Stimulated activated naive CD8-positive, alpha-beta T cell treated with anti-CD3 and anti-CD28 coated beads, Interleukin-15, amount 100 ng/mL, for 72 hours (primary cell): ENCODE data around the gene S100A4.

Source experiments
- ATAC-seq: fragments of 150-1000 bp; cut with Tn5 transposase; 2 replicates; pipeline ENCODE4 v1.10.0; 2021; ENCODE audit warnings: mild to moderate bottlenecking, moderate library complexity
- DNase-seq, 2 donors: peaks; one replicate each; pipeline ENCODE4 v3.0.0; 2021 to 2022
- H3K27ac Mint-ChIP-seq, 2 donors: one replicate each; pipeline ENCODE4 v1.8.0; 2022; ENCODE audit warnings: mild to moderate bottlenecking in 2 of 2, mixed read lengths in 2 of 2, moderate library complexity in 2 of 2
- H3K27me3 Mint-ChIP-seq: one replicate; pipeline ENCODE4 v1.8.0; 2022; ENCODE audit warnings: mixed read lengths
- H3K4me1 Mint-ChIP-seq: one replicate; pipeline ENCODE4 v1.8.0; 2022; ENCODE audit warnings: mild to moderate bottlenecking, mixed read lengths
- H3K4me3 Mint-ChIP-seq, 2 donors: one replicate each; pipeline ENCODE4 v1.8.0; 2022; ENCODE audit warnings: mild to moderate bottlenecking in 2 of 2, mixed read lengths in 2 of 2, moderate library complexity in 1 of 2
- H3K9me3 Mint-ChIP-seq, 2 donors: one replicate each; pipeline ENCODE4 v1.8.0; 2022; ENCODE audit warnings: mixed read lengths in 2 of 2

S100A4 gene

DNA sequence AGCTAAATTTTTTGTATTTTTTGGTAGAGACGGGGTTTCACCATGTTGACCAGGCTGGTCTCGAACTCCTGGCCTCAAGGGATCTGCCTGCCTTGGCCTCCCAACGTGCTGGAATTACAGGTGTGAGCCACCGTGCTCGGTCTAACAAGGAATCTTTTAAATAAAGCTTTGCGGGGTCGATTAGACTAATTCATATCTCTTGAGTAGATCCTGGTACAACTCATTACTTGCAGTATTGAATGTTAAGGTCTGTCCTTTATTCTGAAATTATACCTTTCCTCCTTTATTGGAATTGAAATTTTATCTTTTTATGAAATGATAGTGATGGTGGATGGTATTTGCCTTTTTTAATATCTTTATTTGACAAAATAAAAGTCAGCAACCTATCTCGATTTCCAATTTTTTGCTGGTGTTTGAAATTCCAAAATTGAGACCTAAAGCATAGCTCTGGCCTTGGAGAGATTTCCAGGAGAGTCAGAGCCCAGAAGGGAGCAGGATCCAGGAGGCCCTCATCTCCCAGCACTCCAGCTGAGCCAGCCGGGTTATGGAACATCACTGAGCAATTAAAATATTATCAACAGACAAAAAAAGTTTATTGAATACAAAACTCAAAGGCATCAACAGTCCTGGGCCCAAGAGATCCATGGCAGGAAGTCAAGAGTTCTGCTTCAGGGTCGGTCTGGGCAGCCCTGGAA, 15.3 kb upstream of the S100A4 start:
- no peak overlapping the region for H3K27ac Mint-ChIP-seq
- ATAC-seq, result no peak
- no peaks in the 10 kb centered on the region for H3K9me3 Mint-ChIP-seq
- peaks cover 10% of the 10 kb centered on the region for H3K4me1 Mint-ChIP-seq
- no peaks in the 10 kb centered on the region for H3K27me3 Mint-ChIP-seq
- no peak overlapping the region for H3K4me3 Mint-ChIP-seq
- DNase-seq, result no peak

DNA sequence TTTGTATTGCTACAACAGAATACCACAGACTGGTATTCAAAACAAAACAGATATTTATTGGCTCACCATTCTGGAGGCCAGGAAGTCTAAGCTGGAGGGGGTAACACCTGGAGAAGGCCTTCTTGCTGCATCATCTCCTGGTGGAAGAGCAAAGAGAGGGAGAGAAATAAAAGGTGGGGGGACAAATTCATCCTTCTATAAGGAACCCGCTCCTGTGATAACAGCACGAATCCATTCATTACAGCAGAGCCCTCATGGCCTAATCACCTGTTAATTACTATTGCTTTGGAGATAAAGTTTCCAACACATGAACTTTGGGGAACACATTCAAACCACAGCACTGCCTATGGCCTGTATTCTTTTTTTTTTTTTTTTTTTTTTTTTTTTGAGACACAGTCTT, 14.6 kb upstream of the S100A4 start:
- ATAC-seq, result no peak
- Mint-ChIP-seq H3K4me3 (no peak overlapping the region), H3K27me3 (no peaks in the 10 kb centered on the region), H3K27ac (no peak overlapping the region), H3K9me3 (no peaks in the 10 kb centered on the region), H3K4me1 (peaks cover 3% of the 10 kb centered on the region)
- no peak for DNase-seq

DNA sequence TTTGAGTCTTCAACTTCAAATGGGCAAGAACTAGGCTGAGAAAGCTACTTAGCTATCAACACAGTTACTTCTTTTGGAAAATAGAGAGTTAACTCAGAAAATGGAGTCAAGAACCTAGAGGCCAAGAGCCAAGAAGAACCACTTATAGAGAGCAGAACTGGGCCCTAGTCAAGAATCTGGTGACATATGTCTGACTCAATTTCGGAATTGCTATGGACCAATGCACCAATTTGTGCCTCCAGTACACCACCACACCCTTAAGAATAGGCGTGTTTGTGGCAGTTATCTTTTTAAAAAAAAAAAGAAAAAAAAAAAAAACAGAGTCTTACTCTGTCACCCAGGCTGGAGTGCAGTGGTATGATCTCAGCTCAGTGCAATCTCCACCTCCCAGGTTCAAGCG, 12.3 kb upstream of the S100A4 start:
- Mint-ChIP-seq H3K27ac (no peak overlapping the region), H3K4me1 (no peaks in the 10 kb centered on the region), H3K27me3 (no peaks in the 10 kb centered on the region), H3K4me3 (no peak overlapping the region), H3K9me3 (no peaks in the 10 kb centered on the region)
- DNase-seq (no peak), ATAC-seq (no peak)

DNA sequence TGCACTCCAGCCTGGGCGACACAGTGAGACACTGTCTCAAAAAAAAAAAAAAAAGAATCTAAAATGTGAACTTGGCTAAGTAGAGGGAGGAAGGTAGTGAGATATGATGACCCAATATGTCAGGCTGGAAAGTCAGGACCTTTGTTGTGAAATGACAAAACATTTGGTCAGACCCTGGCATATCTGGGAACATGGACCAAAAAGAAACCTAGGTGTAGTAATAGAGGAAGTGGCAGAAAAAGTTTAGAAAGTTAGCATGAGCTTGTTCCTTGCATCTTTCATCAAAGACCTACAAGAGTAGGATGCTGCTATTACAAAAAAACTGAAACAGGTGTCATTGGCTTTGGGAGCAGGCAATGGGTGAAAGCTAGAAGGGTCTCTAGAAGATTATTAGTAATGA, 10.7 kb upstream of the S100A4 start:
- ATAC-seq (no peak), DNase-seq (no peak)
- Mint-ChIP-seq H3K27ac (no peak overlapping the region), H3K27me3 (no peaks in the 10 kb centered on the region), H3K4me1 (peaks cover under 1% of the 10 kb centered on the region), H3K9me3 (no peaks in the 10 kb centered on the region), H3K4me3 (no peak overlapping the region)

DNA sequence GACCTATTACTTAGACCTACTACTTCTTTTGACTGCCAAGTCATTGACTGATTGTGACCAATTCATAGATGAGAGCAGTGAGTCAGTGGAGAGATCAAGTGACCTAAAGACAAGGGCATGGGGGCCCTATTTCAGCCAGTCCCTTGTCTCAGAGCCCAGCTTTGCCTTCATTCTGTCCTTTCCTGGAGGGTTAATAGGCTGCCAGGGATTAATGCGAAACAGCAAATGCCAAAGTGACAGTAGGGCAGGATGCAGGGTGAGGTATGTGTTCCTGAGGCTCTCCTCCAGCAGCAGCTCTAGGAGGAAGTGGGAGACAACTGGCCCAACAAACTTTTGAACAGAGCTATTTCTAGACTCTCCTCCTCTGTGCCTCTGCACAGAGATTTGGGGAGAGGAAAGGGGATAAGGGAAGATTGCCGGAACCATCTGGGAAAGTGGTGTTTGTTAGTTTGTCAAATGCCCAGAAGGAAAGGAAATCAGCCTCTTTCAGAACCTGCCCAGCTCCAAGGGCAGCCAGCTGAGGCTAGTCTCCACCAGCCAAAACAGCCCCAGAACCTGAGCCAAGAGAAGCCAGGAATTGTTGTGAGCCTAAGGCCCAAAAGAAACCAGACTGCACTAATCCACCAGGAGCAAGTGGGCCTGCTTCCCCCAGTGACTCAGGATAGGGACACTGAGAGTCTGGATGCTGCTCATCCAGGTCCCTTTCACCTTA, 8.4 kb upstream of the S100A4 start:
- Mint-ChIP-seq H3K27me3 (no peaks in the 10 kb centered on the region), H3K9me3 (no peaks in the 10 kb centered on the region), H3K4me3 (no peak overlapping the region), H3K4me1 (peaks cover 18% of the 10 kb centered on the region), H3K27ac (peak overlapping the region in 1 of 2 donors; percentile 19)
- DNase-seq (no peak), ATAC-seq (no peak)

DNA sequence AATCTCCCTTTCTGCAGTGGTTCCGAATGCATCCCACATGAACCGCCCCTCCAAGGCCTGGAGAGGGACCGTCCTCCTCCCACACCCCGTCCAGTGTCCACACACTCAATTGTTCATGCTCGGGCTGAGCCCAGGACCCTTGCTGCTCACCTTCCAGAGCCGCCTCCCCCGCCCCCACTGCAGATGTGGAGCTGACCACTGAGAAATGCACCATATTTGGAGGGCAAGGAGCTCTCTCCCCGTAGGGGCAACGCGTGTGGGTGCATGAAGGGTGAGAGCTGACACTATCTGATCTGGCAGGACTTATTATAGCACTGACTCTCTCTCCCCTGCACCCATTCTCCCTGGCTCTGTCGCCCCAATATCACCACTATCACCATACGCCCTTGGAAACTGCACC, 7.5 kb upstream of the S100A4 start:
- no peaks in the 10 kb centered on the region for H3K9me3 Mint-ChIP-seq
- H3K27me3 Mint-ChIP-seq, result no peaks in the 10 kb centered on the region
- no peak for DNase-seq
- ATAC-seq, result no peak
- H3K4me3 Mint-ChIP-seq, result no peak overlapping the region
- peaks cover 27% of the 10 kb centered on the region for H3K4me1 Mint-ChIP-seq
- H3K27ac Mint-ChIP-seq, result no peak overlapping the region

DNA sequence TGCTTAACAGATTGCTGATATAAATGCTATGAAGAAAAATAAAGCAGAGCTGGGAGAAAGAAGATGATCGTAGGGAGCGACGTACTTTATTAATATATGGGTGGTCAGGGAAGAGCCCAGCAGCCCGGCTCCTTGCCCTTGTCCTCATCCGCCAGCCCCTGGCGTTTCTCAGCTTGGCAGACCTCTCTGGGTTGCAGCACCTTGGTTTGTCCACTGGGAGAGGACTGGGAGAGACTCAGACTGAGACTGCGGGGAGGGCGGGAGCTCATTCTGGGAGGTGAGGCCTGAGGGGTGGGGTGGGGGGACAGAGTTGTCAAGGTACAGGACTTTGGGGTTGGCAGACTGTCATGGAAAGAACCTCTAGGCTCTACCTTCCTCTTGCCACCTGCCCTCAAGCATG, 6.7 kb upstream of the S100A4 start:
- ATAC-seq (no peak), DNase-seq (no peak)
- Mint-ChIP-seq H3K27ac (no peak overlapping the region), H3K4me3 (no peak overlapping the region), H3K9me3 (no peaks in the 10 kb centered on the region), H3K4me1 (peaks cover 31% of the 10 kb centered on the region), H3K27me3 (no peaks in the 10 kb centered on the region)

DNA sequence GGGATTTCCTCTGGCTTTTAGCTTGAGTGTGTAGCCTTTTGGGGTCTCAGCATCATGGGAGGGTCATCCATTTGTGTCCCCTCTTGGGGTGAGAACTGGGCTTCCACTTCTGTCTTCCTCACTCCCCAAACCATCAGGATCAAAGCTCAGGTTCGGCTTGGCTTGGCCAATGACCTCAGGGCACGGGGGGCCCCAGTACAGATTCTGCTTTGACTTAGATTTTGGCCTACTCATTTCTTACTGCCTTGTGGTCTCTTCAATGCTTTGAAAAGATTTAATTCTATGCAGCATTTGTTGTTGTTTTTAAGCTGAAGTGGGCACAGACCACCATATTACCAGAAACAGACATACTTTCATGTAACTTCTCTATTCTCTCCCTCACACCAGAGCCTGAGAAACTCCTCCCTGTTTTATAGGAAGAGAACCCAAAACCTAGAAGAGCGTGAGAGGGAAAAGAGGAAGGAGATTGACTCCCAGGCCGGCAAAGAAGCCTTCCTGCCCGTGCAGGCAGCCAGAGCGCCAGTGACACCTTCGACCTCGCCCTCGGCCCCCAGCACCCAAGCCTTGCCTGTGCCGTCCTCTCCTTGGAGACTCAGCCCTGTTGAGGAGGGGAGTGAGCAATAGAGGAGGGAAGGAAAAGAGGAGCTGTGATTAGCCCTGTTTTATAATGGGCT, 5.4 kb upstream of the S100A4 start:
- peaks cover 45% of the 10 kb centered on the region for H3K4me1 Mint-ChIP-seq
- no peaks in the 10 kb centered on the region for H3K9me3 Mint-ChIP-seq
- no peaks in the 10 kb centered on the region for H3K27me3 Mint-ChIP-seq
- ATAC-seq (no peak), DNase-seq (no peak)
- H3K27ac Mint-ChIP-seq, result no peak overlapping the region
- no peak overlapping the region for H3K4me3 Mint-ChIP-seq

DNA sequence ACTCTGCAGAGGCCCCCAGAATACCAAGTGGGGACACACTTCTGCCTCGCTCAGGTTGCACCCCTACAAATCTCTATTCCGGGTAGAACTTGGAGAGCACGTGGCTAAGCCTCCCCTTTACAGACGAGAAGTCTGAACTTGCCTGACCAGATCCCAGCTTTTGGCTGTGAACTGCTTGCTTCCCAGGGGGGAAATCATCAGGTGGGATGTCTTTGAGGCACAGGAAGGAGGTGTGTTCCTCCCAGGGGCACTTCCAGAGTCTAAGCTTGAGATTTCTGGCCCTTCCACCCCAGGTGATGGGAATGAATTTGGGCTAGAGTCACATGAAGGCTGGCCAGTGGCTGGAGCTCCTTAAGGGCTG, 4.8 kb upstream of the S100A4 start:
- DNase-seq (no peak), ATAC-seq (no peak)
- Mint-ChIP-seq H3K27me3 (no peaks in the 10 kb centered on the region), H3K9me3 (no peaks in the 10 kb centered on the region), H3K27ac (peak overlapping the region in 1 of 2 donors; percentile 82), H3K4me3 (no peak overlapping the region), H3K4me1 (peaks cover 51% of the 10 kb centered on the region)

DNA sequence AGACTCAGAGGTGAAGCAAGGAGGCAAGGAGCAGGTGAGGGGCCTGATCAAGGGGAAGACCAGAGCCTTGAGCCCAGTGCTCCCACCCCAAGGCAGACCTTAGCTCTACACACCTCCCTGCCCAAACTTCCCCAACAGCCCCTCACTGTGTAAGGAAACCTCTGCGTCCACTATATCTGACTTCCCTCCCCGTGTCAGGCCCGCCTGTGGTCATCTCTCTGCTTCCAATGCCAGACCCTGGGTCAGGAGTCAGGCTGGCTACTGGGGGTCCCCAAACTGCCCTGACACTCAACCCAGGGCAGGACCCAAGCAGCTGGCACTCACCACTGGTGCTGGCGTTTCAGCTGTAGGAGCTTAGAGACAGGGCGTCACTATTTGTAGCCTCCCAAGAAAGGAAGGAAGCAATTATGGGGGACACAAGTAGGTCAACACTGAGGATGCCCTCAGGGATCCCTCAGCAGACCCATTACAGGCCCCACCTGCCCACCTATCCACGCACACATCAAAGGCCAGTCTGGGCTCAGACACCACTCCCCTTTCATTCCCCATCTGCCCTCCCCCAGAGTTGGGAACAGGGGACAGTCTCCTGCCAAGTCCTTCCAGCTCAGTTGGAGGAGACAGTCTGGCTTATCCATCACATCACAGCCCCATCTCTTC, 4.3 kb upstream of the S100A4 start:
- H3K27me3 Mint-ChIP-seq, result no peaks in the 10 kb centered on the region
- no peak overlapping the region for H3K4me3 Mint-ChIP-seq
- H3K27ac Mint-ChIP-seq, result peak overlapping the region in 1 of 2 donors; percentile 82
- DNase-seq (no peak), ATAC-seq (no peak)
- H3K4me1 Mint-ChIP-seq, result peaks cover 56% of the 10 kb centered on the region
- H3K9me3 Mint-ChIP-seq, result no peaks in the 10 kb centered on the region

DNA sequence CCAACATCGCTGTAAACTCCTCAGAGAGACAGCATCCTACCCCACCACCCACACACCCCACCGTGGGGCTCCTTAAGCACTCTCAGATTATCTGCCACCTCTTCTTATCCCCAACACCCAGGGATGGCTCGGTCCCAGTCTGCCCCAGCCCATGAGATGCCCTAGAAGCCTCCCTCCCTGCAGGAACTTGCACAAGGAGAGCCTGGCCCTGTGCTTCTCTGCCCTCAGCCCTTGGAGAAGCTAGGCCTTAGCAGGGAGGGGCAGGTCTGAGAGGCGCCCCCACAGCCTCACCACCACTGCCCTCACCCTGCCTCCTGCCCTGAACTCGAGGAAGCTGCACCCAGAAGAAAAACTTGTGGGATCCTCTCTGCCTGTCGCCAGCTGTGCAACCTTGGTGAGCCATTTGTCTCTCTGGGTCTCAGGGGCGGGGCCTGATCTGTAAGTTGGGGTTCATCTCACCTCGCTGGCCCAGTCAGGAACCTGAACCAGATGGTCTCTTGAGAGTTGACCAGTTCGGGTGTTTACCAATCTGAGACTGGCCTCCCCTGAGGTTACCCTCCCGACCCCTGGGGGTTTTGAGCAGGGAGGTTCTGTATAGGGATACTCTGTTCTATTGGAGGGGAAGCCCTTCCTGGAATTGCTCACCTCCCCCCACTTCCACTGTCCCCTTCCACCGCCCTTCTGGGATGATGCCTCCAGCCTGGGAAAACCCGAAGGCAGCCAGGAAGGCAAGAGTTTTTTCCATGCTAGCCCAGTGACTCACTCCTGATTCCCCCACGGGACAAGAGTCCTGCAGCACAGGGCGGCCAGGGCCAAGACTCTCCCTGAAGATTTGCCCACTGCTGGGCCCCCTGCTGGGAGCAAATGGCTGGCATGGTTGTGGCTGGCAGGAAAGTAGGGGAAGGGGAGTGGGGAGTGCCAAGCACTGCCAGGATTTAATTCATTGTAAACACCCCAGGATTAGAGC, 3.4 kb upstream of the S100A4 start, which contains the start of gene S100A3:
TSS of gene S100A3 (minus strand) at position 537 of the 967 bp plus-strand sequence. CDS start 773 bp downstream, outside the sequence.
- DNase-seq (no peak), ATAC-seq (no peak)
- Mint-ChIP-seq H3K27me3 (no peaks in the 10 kb centered on the region), H3K27ac (no peak within 1 kb of the TSS), H3K4me3 (no peak within 1 kb of the TSS), H3K4me1 (peaks cover 65% of the 10 kb centered on the region), H3K9me3 (no peaks in the 10 kb centered on the region)

DNA sequence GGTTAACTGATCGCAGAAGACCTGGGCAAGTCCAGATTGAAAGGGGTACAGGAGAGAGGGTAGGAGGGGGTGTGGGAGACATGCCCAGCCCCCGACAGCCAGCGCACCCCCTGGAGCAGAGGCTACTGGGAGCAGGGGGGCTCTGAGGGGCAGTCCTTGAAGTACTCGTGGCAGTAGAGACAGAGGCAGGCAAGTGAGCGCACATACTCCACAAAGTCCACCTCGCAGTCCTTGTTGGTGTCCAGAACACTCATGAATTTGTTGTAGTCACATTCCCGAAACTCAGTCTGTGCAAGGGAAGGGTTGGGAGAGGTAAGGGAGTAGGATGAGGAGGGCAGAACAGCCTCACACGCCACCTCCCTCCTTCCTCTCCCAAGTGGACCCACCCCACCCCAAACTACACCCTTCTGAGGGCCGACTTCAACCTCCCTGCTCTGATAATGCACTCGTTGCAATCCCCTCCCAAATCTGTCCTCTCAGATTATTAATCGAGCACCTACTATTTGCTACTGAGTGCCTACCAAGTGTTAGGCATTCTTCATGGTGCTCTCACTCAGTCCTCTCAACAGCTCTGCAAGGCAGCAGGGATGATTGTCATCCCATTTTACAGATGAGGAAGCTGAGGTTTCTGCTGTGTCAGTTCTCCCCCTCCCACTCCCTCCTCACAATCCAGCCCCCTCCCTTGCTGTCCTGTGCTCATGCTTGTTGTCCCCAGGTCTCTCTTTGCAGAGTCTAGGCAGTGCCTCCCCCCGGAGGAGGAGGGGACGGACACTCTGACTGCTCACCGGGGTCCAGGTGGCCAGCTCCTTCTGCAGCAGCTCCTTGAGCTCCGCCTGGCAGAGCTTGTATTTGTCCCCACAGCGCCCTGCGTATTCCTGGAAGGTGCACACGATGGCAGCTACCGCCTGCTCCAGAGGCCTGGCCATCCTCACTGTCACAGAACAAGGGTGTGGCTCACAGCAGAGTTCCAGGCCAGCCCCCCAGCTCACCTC, 2.2 kb upstream of the S100A4 start:
- Mint-ChIP-seq H3K27me3 (no peaks in the 10 kb centered on the region), H3K9me3 (no peaks in the 10 kb centered on the region), H3K4me1 (peaks cover 76% of the 10 kb centered on the region), H3K27ac (peak overlapping the region in 1 of 2 donors; percentile 56), H3K4me3 (no peak overlapping the region)
- DNase-seq, result no peak
- ATAC-seq, result no peak

DNA sequence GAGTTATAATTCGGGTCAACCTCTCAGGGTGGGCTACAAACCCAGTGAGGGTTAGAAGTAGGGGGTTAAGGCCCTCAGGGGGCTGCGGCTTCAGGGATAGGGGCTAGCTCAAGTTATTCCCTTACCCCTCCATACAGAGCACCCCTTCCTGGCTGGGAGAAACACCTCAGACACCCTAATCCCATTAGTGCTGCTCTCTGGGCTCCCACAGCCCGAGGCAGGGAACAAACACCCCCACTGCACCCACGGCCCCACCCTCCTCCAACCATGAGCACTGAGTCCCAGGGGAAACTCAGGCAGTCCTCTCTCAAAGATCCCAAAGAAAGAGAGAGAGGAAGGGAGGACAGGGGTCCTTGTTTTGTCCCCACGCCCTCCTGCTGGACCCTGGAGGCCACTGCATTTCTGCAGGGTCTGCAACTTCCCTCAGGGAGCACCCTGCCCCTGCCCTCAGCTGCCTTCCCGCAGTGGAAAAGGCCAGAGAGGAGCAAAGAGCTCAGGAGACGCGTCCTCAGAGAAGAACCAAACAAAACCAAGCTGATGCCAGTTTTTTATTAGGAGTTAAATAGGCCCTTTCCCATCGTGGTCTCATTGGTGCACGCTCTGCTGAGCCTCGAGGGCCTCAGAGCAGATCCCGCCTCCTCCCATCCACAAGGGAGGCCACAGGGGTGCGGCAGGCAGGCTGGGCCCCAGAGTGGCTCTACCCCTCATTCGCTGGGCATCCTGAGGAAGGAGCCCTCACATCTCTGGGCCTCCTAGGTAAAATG, 1.4 kb upstream of the S100A4 start:
- no peak for ATAC-seq
- no peaks in the 10 kb centered on the region for H3K27me3 Mint-ChIP-seq
- no peaks in the 10 kb centered on the region for H3K9me3 Mint-ChIP-seq
- DNase-seq, result no peak
- peak overlapping the region in 1 of 2 donors; percentile 1 for H3K4me3 Mint-ChIP-seq
- H3K27ac Mint-ChIP-seq, result no peak overlapping the region
- H3K4me1 Mint-ChIP-seq, result peaks cover 85% of the 10 kb centered on the region
